HepG2 (cell line): ENCODE data around the gene SFXN1. TPM values are rescaled to one million over a fixed set of nuclear protein-coding genes. Genes with fewer than 3 reads are reported as not detected.

Source experiments
- HES4 ChIP-seq: sonication (generic); formaldehyde crosslinking; IDR thresholded peaks from 2 replicates; pipeline ENCODE4 v1.9.0; 2021; ENCODE audit warnings: mild to moderate bottlenecking, missing genetic modification reagents, borderline replicate concordance
- JUNB ChIP-seq: sonication (generic); formaldehyde crosslinking; IDR thresholded peaks from 2 replicates; pipeline ENCODE4 v1.8.0; 2022; ENCODE audit warnings: missing genetic modification reagents, mild to moderate bottlenecking, borderline replicate concordance
- MAFK ChIP-seq, 2 experiments: IDR thresholded peaks in 1 of 2; conservative IDR thresholded peaks in 1 of 2; 2 replicates each; pipeline ENCODE4 v1.6.1; 2011; ENCODE audit warnings: improper control_type of control experiment in 2 of 2, low read length in 2 of 2
- MEIS2 ChIP-seq: sonication (generic); formaldehyde crosslinking; IDR thresholded peaks from 2 replicates; pipeline ENCODE4 v1.9.0; 2021; ENCODE audit warnings: mild to moderate bottlenecking, missing genetic modification reagents
- PAX8 ChIP-seq: sonication (generic); formaldehyde crosslinking; IDR thresholded peaks from 2 replicates; pipeline ENCODE4 v1.8.0; 2022; ENCODE audit warnings: mild to moderate bottlenecking, missing genetic modification reagents, borderline replicate concordance
- PREB ChIP-seq: sonication (generic); formaldehyde crosslinking; IDR thresholded peaks from 2 replicates; pipeline ENCODE4 v1.4.0; 2020; ENCODE audit warnings: missing genetic modification reagents
- SMAD1 ChIP-seq: sonication (generic); formaldehyde crosslinking; IDR thresholded peaks from 2 replicates; pipeline ENCODE4 v1.4.0; 2020; ENCODE audit warnings: missing genetic modification reagents, low read depth, mild to moderate bottlenecking, borderline replicate concordance
- WIZ ChIP-seq: sonication (generic); formaldehyde crosslinking; IDR thresholded peaks from 2 replicates; pipeline ENCODE4 v1.5.1; 2020; ENCODE audit warnings: mild to moderate bottlenecking, missing genetic modification reagents
- ZBTB40 ChIP-seq, 2 experiments: fragments of 450-650 bp in 1 of 2; sonication (generic) in 1 of 2; formaldehyde crosslinking in 1 of 2; IDR thresholded peaks; 2 replicates each; pipeline versions ENCODE4 v1.6.1 to v1.8.0; 2016 to 2022; ENCODE audit warnings: antibody characterized with exemption in 1 of 2, mild to moderate bottlenecking in 1 of 2, missing genetic modification reagents in 1 of 2
- ZNF383 ChIP-seq: sonication (generic); formaldehyde crosslinking; IDR thresholded peaks from 2 replicates; pipeline ENCODE4 v1.4.0; 2020; ENCODE audit warnings: missing genetic modification reagents, mild to moderate bottlenecking, borderline replicate concordance
- ZNF7 ChIP-seq: IDR thresholded peaks from 2 replicates; pipeline ENCODE4 v1.6.1; 2016; ENCODE audit warnings: missing biosample characterization, missing genetic modification reagents
- ZSCAN30 ChIP-seq: sonication (generic); formaldehyde crosslinking; IDR thresholded peaks from 2 replicates; pipeline ENCODE4 v1.5.0; 2020; ENCODE audit warnings: mild to moderate bottlenecking, missing genetic modification reagents
- polyA plus RNA-seq, 8 experiments: library from polyadenylated mRNA; depleted of rRNA in 3 of 8; stranded (reverse) in 7 of 8; unstranded in 1 of 8; fragments of >200 nt; fragmentation: Illumina TruSeq in 4 of 8; extraction: Trizol in 4 of 8; gene quantifications; 2 replicates each; pipeline versions ENCODE4 v1.2.1 to v1.2.3, GENCODE V29; 2011 to 2016; ENCODE audit warnings: low read depth in 4 of 8, missing spikeins in 1 of 8, mixed read lengths in 1 of 8; ENCODE audit not compliant: insufficient read depth in 1 of 8
- total RNA-seq, 5 experiments: library from RNA; depleted of rRNA; stranded (reverse); fragments of >200 nt; fragmentation: Illumina TruSeq; extraction: Trizol; gene quantifications; 2 replicates each; pipeline ENCODE4 v1.2.3, GENCODE V29; 2016; ENCODE audit warnings: low read depth in 1 of 5
- TF ChIP-seq, protein P1 (sequence below), 2 experiments: sonication (generic) in 1 of 2; formaldehyde crosslinking in 1 of 2; IDR thresholded peaks; 2 replicates each; pipeline versions ENCODE4 v1.4.0 to v1.6.1; 2016 to 2020; ENCODE audit warnings: borderline replicate concordance in 1 of 2, low read depth in 1 of 2, mild to moderate bottlenecking in 1 of 2, missing genetic modification reagents in 1 of 2

SFXN1 gene
- total and polyA plus RNA-seq, 2 of the 13 experiments (the other 11 are each of a cell fraction or from before 2014, with no cell fraction given): 122 to 135 TPM

DNA sequence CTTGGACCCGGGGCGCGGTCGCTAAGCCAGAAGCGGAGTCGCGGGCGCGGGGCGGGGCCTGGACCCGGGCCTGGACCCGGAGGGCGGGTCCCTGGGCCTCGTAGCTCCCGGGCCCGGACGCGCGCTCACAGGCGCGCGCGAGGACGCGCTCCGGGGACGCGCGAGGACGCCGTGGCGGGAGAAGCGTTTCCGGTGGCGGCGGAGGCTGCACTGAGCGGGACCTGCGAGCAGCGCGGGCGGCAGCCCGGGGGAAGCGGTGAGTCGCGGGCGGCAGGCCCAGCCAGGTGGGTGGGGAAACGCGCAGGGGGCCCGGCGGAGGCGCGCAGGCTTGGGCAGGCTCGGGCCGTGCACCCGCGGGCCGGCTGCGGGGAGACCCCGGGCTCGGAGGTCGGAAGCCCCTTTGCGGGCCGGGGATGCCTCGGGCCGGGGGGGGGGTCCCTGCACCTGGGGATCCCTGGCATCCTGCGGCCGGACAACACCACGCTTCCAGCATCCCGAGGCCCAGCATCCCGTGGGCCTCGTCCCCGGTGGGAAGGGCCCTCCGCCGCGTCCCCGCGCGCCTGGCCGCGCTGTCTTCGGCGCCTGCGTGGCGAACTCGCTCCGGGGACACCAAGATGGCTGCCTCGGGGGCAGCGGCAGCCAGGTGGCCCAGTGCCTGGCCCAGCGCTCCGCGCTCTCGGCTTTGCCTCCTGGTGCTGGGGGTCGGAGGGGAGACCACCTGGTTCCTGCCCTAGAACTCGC lies at the start of gene SFXN1 (continued):
- TF ChIP-seq ZBTB40 (IDR thresholded peaks at IDR 0.05) (no peak), ZBTB40 (CRISPR knock-in tag; IDR thresholded peaks at IDR 0.05) (0 out of 2 replicates have a peak, but pooled peaks have one; percentile 37), ZNF383 (no peak), MAFK (conservative IDR thresholded peaks at IDR 0.05 in 1 of 2, IDR thresholded peaks at IDR 0.05 in 1 of 2; ENCODE audit: low read length in 2 of 2) (no peak), PREB (CRISPR knock-in tag) (no peak), HES4 (0 out of 2 replicates have a peak, but pooled peaks have one; percentile 70), MEIS2 (CRISPR knock-in tag) (no peak), SMAD1 (CRISPR knock-in tag) (no peak), WIZ (CRISPR knock-in tag) (no peak; the same call in 1 of the 2 replicates), ZSCAN30 (CRISPR knock-in tag) (no peak), ZNF7 (no peak), JUNB (no peak), PAX8 (CRISPR knock-in tag) (peak; percentile 4; the same call in 1 of the 2 replicates)
- TF ChIP-seq, protein P1, sequence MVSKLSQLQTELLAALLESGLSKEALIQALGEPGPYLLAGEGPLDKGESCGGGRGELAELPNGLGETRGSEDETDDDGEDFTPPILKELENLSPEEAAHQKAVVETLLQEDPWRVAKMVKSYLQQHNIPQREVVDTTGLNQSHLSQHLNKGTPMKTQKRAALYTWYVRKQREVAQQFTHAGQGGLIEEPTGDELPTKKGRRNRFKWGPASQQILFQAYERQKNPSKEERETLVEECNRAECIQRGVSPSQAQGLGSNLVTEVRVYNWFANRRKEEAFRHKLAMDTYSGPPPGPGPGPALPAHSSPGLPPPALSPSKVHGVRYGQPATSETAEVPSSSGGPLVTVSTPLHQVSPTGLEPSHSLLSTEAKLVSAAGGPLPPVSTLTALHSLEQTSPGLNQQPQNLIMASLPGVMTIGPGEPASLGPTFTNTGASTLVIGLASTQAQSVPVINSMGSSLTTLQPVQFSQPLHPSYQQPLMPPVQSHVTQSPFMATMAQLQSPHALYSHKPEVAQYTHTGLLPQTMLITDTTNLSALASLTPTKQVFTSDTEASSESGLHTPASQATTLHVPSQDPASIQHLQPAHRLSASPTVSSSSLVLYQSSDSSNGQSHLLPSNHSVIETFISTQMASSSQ (IDR thresholded peaks at IDR 0.05; ENCODE audit: low read depth): no peak
- TF ChIP-seq, protein P1 (CRISPR knock-in tag; IDR thresholded peaks at IDR 0.05; ENCODE audit: borderline replicate concordance): no peak
